PC-3 (cell line): Measurements from ENCODE around the gene TADA2A.

Experiments
- CTCF ChIP-seq: fragments of 300-600 bp; sonication (generic); conservative IDR thresholded peaks from 2 replicates; pipeline ENCODE4 v1.5.1; 2017; ENCODE audit warnings: antibody characterized with exemption, low read depth, mild to moderate bottlenecking, low read length
- EZH2 ChIP-seq: fragments of 300-600 bp; sonication (generic); IDR thresholded peaks from one replicate; pipeline ENCODE4 v1.6.1; 2017; ENCODE audit warnings: antibody characterized with exemption, mild to moderate bottlenecking, low read length; ENCODE audit not compliant: unreplicated experiment
- EZH2phosphoT487 ChIP-seq: fragments of 300-600 bp; sonication (generic); IDR thresholded peaks from 2 replicates; pipeline ENCODE4 v1.6.1; 2018; ENCODE audit warnings: mild to moderate bottlenecking, antibody characterized with exemption, low read length, borderline replicate concordance

- no peak for TF ChIP-seq CTCF
- peak; percentile 79 for TF ChIP-seq EZH2phosphoT487
- no peak for TF ChIP-seq EZH2
These were observed 81.4 kb downstream of the TADA2A start for GRCh38 chr17:37488009-37488604.
